ENCODE results near the gene CDC25C. TPM values are rescaled to one million over a fixed set of nuclear protein-coding genes. Genes with fewer than 3 reads are reported as not detected.

Gene CDC25C
- total RNA-seq, 1 donor from 2014 or later = 22.7 TPM

DNA sequence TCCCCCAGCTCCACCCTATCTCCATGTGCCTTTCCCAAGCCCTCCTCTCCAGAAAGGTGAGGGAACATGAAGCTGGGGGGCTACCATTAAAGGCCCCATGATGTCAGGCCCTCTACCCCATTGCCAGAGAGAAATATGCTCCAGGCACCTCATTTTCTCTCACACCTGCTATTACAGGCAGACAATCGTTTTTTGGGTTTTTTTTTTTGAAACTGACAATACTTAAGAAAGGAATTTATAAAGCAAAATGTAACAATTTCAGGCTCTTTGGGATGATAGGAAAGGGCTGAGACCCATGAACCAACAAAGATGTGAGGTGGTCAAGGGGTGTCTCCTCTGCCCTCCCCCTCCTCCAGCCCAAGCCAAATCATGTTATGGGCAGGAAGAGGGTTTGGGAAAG is 55.7 kb downstream of the CDC25C start:
- Mint-ChIP-seq H3K4me1 (peaks cover 24% of the 10 kb centered on the region), H3K36me3 (ENCODE audit: low read depth) (no peaks in the 10 kb centered on the region), H3K9me3 (peaks cover 2% of the 10 kb centered on the region), H3K27me3 (ENCODE audit: low read depth) (peaks cover 30% of the 10 kb centered on the region), H3K4me3 (peak overlapping the region; percentile 56), H3K27ac (ENCODE audit: unreplicated experiment) (no peak overlapping the region)
- TF ChIP-seq, protein P1, sequence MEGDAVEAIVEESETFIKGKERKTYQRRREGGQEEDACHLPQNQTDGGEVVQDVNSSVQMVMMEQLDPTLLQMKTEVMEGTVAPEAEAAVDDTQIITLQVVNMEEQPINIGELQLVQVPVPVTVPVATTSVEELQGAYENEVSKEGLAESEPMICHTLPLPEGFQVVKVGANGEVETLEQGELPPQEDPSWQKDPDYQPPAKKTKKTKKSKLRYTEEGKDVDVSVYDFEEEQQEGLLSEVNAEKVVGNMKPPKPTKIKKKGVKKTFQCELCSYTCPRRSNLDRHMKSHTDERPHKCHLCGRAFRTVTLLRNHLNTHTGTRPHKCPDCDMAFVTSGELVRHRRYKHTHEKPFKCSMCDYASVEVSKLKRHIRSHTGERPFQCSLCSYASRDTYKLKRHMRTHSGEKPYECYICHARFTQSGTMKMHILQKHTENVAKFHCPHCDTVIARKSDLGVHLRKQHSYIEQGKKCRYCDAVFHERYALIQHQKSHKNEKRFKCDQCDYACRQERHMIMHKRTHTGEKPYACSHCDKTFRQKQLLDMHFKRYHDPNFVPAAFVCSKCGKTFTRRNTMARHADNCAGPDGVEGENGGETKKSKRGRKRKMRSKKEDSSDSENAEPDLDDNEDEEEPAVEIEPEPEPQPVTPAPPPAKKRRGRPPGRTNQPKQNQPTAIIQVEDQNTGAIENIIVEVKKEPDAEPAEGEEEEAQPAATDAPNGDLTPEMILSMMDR (conservative IDR thresholded peaks at IDR 0.05) = no peak
- no peak for DNase-seq (ENCODE audit: low read depth, low spot score)

DNA sequence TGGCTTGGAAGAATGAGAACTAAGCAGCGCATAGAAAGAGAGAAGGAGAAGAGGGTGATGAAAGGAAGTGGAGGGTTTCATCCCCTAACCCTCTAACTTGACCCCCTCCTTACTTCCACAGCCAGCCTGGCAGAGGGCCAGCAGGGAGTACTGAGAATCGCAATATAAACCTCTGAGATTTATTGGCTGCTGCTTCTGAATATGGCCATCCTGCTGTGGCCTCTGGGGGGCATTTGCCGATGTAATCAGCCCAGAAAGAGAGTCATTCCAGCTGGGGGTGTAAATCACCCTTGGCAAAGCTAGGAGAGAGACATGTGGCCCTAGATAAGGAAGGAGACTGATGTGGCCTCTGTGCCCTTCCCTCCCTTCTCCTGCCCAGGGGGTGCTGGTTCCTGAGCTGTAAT is 56.2 kb downstream of the CDC25C start:
- H3K4me1 Mint-ChIP-seq = peaks cover 24% of the 10 kb centered on the region
- peaks cover 2% of the 10 kb centered on the region for H3K9me3 Mint-ChIP-seq
- H3K36me3 Mint-ChIP-seq (ENCODE audit: low read depth) = no peaks in the 10 kb centered on the region
- DNase-seq (ENCODE audit: low read depth, low spot score) = no peak
- peak overlapping the region; percentile 36 for H3K4me3 Mint-ChIP-seq
- peaks cover 30% of the 10 kb centered on the region for H3K27me3 Mint-ChIP-seq (ENCODE audit: low read depth)
- TF ChIP-seq, protein P1 (conservative IDR thresholded peaks at IDR 0.05) = peak; percentile 14
- H3K27ac Mint-ChIP-seq (ENCODE audit: unreplicated experiment) = no peak overlapping the region

DNA sequence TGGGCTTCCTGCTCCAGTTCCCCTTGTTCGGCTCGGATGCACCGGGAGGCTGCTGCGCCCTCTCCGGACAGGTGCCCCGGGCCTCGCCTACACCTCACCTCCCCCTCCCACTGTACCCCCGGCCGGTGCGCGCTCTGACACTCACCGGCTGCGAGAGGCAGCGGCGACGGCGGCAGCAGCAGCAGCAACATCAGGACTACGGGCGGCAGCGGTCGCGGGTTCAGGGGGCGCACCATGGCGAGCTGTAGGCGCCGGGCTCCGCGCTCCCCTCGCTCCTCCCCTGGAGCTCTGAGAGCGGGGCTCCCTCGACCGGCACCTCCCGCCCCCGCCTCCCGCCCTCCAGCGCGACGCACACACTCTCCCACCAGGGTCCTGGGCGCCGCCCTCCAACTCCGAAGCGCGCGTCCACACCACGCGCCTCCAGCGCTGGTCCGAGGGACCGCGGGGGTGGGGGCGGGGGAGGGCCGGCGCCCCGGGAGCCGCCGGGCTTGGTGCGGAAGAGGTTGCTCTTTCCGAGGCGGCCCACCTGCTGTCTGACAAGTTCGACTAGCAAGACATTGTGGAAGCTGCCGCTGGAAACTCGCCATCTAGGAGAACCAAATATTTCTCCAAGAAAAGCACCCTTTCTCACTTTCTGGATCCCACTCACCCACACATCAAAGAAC is 57.3 kb downstream of the CDC25C start, which contains the start of gene GFRA3:
Gene GFRA3 (minus strand): TSS at position 433 of the 665 bp plus-strand sequence. CDS start 197 bp downstream, at position 236.
- DNase-seq (ENCODE audit: low read depth, low spot score) = peak; percentile 17
- peaks cover 24% of the 10 kb centered on the region for H3K4me1 Mint-ChIP-seq
- TF ChIP-seq, protein P1 (conservative IDR thresholded peaks at IDR 0.05) = no peak
- peaks cover 30% of the 10 kb centered on the region for H3K27me3 Mint-ChIP-seq (ENCODE audit: low read depth)
- H3K9me3 Mint-ChIP-seq = peaks cover 2% of the 10 kb centered on the region
- no peaks in the 10 kb centered on the region for H3K36me3 Mint-ChIP-seq (ENCODE audit: low read depth)
- no peak within 1 kb of the TSS for H3K27ac Mint-ChIP-seq (ENCODE audit: unreplicated experiment)
- peak within 1 kb of the TSS; percentile 77 for H3K4me3 Mint-ChIP-seq

DNA sequence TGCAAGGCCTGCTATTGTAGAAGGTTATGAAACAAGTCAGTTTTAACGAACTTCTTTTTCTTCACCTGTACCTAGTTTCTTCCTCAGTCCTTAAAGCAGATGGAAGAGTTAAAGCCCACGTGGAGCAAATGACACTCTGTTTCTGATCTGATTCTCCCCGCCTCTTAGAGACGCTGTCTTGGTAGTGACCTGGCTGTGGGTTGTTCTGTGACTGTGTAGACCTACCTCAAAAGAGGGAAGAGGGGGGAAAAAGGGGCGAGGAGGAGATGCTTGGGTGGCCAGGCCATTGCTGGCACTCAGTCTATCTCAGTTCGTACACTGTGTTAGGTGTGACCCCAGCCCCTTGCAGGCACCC is 57.8 kb downstream of the CDC25C start:
- Mint-ChIP-seq H3K4me1 (peaks cover 24% of the 10 kb centered on the region), H3K27ac (ENCODE audit: unreplicated experiment) (no peak overlapping the region), H3K36me3 (ENCODE audit: low read depth) (no peaks in the 10 kb centered on the region), H3K4me3 (peak overlapping the region; percentile 55), H3K27me3 (ENCODE audit: low read depth) (peaks cover 30% of the 10 kb centered on the region), H3K9me3 (peaks cover 2% of the 10 kb centered on the region)
- TF ChIP-seq, protein P1 (conservative IDR thresholded peaks at IDR 0.05) = no peak
- DNase-seq (ENCODE audit: low read depth, low spot score) = no peak

DNA sequence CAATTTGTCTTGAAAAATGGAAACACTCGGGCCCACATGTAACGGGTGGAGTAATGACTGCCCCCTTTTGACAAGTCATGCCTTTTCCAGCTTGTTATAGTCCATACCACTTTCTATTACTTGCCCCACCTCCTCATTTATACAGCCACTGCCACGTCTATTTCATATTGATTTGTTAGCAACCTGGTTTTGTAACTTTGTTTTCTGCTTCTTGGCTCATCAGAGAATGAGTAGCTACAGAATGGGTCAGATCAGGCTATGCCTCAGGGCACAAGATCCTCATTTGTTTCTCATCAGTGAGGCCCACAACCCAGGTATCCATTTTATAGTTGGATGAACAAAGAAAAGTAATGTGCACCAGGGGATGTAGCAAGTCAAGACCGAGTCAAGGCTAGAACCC is 58.9 kb downstream of the CDC25C start:
- TF ChIP-seq, protein P1 (conservative IDR thresholded peaks at IDR 0.05) = no peak
- no peak overlapping the region for H3K27ac Mint-ChIP-seq (ENCODE audit: unreplicated experiment)
- H3K9me3 Mint-ChIP-seq = no peaks in the 10 kb centered on the region
- no peak overlapping the region for H3K4me3 Mint-ChIP-seq
- no peak for DNase-seq (ENCODE audit: low read depth, low spot score)
- peaks cover 30% of the 10 kb centered on the region for H3K27me3 Mint-ChIP-seq (ENCODE audit: low read depth)
- no peaks in the 10 kb centered on the region for H3K36me3 Mint-ChIP-seq (ENCODE audit: low read depth)
- peaks cover 24% of the 10 kb centered on the region for H3K4me1 Mint-ChIP-seq
